NCI-H2081 treated with DMSO at 0.1 percent for 48 hours (cell line): Measurements from ENCODE around the gene SGPL1.
"Not testable (repeated sequence)": the region's sequence is repeated elsewhere in the genome, so short reads cannot be mapped to it uniquely, and the experiment has no call there.

Source experiments
- DNase-seq: peaks from one replicate; lab custom pipeline; 2025; lab: John Stamatoyannopoulos, UW

SGPL1 gene

DNA sequence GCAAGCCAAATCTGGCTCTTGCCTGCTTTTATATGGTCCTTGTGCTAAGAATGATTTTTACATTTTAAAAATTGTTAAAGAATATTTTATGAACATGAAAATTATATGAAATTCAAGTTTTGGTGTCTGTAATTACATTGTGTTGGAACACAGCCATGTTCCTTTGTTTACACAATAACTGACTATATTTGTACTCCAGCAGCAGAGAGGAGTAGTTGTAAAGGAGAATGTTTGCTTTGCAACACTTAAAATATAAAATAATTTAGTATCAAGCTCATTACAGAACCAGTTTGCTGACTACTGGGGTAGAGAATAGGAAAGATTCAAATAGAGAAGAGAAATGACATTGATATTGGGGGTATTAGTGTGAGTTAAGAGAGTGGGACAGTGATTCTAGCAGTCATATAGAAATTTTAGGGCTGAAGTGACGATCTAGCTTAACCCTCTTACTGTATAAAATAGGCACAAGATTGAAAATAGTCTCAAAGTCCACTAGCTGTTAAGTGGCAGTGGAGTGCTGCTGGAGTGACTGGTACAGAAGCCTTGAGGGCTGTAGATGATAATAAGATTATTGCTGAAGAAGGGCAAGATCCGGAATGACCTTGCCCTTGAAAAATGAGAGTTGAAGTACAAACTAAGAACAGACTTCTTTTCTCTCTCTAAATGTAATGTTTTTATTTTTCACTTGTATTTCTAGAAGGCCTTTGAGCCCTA is 28.2 kb downstream of the SGPL1 start:
- DNase-seq, result no peak

DNA sequence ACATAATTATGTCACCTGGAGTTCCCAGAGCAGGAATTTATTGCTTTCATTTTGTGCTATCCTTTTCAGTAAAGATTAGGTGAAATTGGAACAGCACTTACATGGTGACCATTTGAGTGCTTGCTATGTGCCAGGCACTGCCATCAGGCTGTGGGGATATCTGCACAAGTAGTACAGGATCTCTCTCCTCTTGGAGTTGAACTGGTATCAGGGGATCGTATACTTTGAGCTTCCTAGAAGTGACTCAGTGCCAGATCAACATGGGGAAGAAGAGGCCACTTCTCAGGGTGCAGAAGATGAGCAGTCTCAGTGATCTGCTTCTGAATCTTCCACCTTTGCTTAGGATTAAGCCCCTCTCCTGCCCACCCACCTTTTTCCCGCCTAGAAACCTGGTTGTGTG is 29.5 kb downstream of the SGPL1 start:
- no peak for DNase-seq

DNA sequence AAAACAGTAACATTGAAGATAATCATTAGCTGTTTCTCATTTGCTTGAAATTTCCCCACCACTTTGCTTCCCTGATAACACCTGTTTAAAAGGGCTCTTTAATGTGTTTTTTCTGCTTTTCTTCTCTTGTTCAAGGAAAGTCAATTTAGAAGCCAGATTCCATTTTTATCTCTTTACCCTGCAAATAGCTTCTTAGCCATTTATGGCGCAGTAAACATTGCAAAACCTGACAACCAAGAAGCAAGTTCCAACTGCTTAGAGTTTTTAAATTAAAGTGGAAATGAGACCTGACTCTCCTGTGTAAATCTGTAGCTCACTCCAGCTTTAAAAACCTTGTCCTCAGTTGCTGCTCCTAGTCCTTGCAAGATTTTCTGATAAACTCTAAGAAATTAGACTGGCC is 30.1 kb downstream of the SGPL1 start:
- no peak for DNase-seq

DNA sequence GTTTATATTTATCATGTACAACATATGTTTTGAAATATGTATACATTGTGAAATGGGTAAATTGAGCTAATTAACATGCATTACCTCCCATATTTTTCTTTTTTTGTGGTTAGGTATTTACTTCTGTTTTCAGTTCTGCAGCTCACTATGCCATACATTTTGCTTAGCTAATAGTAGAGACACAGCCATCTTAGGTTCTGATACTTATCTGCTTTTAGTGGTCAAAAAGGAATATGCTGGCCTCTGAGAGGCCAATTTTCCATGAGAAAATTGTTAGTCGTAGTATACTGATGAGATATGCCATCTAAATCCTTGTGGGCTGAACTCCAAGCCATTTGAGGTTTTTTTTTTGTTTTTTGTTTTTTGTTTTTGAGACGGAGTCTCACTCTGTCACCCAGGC is 31.0 kb downstream of the SGPL1 start:
- no peak for DNase-seq

DNA sequence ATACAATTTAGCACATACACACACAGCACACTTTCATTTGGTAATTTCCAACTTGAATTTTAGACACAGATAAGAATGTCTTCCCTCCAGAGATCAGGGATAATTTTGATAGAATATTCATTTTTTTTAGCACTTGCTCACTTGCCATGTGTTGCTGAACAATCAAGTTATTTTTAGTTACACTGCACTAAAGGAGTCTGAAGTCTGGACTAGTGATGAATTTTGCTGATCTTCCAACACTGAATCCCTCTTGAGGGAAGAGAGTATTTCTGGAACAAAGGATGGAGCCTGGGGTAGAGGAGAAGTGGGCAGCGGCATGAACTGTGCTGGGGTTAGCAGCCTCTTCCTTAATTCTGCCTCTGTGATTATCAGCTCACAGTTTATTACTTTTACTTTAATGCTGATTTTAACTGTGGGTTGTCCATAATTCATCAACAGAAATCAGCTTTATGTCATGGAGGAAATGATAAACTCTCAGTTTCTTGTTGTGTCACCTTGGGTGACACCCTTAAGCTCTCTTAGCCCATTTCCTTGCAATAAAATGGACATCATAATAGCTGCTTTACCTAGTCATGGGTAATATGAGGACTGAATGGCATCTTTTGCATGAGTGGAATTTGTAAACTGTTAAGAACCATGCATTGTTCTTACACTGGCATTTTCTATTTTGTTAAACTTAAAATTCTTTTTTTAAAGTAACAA is 32.1 kb downstream of the SGPL1 start:
- DNase-seq, result no peak

DNA sequence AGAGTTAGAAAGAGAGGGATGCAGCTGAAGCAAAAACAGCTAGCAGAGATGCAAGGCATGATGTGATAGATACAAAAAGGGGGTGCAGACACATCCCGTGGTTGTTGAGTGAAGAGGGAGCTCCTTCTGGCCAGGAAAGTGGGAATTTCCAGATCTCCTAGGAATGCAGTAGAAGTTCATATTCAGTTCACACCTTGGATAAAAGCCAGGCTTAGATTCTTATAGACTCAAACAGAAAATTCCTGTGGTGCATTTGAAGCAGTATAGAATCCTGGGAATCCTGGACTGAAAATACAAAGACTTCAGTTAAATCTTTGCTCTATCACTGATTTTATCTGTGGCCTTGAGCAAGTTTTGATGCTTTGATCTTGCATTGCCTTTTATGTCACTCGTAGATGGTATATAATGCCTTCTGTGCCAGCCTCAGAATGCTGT is 33.9 kb downstream of the SGPL1 start:
- no peak for DNase-seq

DNA sequence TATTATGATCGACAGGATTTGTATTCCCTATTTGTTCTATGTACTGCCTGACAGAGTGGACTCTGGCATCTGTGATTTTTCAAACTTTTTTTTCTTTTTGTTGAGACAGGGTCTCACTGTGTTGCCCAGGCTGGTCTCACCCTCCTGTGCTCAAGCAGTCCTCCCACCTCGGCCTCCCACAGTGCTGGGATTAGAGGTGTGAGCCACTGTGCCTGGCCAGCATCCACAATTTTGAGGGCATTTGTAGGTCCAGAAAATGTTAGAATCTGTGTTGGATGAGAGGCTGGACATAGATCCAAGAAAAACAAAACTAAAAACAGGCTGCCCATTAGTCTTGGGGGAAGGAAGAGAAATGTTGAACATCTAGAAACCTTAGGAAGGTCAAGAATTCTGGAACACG is 34.3 kb downstream of the SGPL1 start:
- no peak for DNase-seq

DNA sequence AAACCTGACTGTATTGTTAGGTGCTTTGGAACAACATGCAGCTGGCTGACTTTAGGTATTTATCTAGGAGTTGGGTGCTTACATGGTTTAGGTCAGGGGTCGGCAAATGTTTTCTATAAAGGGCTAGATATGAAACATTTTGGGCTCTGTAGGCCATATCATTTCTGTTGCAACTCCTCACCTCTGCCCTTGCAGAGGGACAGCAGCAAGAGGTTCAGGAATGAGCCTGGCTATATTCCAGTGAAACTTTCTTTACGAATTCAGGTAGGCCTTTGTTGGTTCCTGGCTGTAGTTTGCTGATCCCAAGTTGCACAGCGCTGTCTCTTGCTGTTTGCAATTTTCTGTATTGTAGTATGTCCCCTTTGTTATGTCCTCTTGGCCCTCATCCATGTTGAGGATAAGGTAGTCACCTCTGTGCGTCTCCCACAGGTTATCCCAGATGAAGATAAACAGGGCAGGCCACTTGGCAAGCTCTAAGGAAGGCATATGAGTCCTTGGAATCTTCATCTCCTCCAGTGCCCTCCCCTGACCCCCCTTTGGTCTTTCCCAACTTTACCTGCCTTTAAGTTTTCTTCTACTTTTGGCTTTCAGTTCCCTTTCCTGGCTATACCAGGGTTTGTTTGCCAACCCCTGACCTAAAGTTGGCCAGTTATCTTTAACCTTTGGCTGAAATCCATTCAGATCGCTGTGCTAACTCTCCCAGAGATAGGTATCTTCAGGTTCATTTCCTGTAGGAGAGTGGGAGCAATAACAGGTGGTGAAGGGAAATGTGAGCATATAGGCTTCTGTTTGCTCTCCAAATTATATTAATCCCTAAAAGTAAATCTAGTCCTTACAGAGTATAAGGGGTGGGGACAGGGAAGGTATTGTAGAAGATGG is 36.1 kb downstream of the SGPL1 start:
- DNase-seq, result no peak

DNA sequence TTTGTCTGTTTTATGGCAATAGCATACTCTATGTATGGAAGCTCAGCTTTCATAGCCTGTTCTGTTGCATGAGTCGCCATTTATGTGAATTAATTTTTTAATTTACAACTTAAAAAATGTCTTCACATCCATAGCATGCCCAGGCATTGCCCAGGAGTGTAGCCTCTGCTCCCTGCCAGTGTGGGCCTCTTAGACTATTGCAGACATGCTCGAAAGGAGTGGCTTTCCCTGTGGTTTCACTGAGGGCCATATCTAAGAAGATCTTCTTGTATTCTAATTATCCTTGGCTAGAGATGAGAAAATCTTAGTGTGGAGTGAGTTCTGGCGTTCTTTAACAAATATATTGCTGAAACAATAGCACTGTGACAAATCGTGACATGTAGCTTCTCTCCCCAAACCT is 37.3 kb downstream of the SGPL1 start:
- DNase-seq, result no peak

DNA sequence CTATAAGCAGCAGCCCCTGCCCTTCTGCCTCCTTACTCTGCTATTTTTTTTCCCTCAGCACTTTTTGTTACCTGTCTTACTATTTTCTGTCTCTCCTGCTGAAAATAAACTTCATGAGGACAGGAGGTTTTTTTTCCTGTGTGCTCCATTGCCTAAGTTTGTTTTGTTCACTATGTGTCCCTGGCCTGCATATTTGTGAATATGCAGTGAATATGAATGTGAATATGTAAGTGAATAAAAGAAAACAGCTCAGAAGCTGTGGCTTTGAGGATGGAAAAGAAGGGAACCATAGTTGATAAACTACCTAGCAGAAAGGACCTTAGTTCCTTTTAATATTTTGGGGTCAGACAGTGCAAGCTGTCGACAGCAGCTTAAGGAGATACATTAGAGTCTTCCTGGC is 37.7 kb downstream of the SGPL1 start:
- no peak for DNase-seq

DNA sequence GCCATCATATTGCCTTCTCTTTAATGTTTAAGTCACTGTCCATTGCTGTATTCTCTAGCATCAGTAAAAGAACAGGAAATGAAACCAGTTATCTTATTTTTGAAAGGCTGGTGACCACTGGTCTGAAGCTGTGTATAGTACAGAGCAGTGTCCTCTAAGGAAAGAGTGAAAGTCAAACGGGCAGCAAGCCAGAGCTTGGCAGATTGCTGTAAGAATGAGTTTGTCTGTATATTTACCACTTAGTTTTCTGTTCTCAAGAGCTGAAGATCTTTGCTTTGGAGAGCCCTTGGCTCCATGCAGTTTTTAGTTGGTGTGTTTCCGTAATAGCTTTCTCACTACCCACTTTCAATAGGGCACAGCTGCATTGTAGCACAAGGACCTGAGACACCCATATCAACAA is 40.7 kb downstream of the SGPL1 start:
- no peak for DNase-seq

DNA sequence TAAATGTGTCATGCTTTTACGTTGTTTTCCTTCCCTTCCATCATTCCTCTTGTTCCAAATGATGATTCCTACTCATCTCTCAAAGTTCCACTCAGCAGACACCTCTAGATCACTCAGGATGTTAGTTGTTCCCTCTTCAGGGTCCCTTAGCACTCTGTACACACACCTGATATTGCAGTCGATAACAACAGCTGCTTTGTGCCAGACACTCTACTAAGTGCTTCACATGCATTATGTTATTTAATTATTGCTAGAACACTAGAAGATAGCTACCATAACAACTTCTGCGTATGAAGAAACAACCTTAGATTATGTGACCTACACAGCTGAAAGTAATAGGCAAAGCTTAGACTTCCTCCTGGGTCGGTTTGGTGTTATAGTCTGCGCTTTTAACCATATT is 43.0 kb downstream of the SGPL1 start:
- no peak for DNase-seq

DNA sequence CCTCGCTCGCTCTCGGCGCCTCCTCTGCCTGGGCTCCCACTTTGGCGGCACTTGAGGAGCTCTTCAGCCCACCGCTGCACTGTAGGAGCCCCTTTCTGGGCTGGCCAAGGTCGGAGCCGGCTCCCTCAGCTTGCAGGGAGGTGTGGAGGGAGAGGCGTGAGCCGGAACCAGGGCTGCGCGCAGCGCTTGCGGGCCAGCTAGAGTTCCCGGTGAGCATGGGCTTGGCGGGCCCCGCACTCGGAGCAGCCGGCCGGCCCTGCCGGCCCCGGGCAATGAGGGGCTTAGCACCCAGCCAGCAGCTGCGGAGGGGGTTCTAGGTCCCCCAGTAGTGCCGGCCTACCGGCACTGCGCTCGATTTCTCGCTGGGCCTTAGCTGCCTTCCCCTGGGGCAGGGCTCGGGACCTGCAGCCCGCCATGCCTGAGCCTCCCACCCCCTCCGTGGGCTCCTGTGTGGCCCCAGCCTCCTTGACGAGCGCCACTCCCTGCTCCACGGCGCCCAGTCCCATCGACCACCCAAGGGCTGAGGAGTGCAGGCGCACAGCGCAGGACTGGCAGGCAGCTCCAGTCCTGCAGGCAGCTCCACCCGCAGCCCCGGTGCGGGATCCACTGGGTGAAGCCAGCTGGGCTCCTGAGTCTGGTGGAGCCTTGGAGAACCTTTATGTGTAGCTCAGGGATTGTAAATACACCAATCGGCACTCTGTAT is 45.9 kb downstream of the SGPL1 start:
- DNase-seq, result not testable (repeated sequence)

DNA sequence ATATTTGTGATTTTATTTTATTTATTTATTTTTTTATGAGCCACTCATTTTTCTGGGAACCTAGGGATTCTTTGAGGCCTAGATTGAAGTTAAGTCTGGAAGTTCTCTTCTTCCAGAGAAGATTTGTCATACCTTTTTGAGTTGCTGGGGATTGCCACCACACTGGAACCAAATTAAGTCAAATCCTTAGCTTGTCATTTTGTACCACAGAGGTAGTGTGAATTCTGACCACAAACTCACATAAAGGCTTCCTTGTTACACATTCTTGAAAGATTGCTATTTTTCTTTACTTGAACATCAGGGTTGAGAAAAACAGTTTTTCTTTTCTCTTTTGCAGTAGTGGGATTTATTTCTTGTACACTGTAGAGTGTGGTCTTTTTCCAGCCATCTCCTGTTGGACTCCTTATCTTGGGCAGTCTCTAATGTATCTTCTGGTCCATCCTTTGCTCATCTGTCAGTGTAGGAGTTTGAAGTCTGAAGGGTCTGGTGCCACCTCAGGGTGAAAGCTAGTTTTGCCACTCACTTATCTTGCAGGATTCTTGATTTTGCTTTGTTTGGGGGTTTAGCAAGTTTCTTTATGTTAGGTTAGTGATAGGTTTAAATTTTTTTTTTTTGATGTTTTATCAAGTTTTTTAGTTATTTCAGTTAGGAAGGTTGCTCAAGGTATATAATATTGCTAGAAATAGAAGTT is 47.9 kb downstream of the SGPL1 start:
- DNase-seq, result no peak

DNA sequence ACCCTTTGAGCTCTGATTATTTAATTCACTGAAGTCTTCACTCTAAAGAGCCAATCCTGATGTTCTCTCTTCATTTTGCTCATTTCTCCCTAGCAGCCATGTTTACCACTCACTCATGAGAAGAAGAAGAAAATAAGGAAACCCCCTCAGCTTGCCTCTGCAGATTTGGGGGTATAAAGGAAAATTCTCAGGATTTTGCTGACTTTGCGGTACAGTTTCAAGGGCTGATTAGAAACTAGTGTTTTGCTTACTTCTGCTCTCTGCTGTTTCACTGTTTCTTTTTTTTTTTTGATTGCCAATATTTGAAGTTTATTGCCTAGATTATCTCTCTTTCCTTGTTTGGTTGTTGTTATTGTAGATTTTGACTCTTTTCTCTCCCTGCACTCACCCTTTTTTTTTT is 49.2 kb downstream of the SGPL1 start:
- no peak for DNase-seq

DNA sequence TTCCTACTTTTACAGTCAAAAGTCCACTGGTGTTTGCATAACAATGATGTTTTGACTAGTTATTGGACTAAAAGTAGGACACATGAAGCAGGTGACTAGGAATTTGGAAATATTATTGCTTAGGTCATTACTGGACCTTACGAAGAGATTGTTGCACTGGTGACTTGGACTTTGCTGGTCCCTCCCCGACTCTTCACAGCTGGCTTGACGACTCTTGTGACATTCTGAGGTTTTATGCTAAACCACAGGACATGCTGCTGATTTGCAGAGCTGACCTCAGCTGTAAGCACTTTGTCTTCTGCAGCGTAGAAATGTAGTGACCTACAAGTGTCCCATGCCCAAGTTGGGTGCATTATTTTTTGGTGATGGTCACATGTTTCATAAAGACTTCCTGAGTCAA is 50.7 kb downstream of the SGPL1 start:
- no peak for DNase-seq

DNA sequence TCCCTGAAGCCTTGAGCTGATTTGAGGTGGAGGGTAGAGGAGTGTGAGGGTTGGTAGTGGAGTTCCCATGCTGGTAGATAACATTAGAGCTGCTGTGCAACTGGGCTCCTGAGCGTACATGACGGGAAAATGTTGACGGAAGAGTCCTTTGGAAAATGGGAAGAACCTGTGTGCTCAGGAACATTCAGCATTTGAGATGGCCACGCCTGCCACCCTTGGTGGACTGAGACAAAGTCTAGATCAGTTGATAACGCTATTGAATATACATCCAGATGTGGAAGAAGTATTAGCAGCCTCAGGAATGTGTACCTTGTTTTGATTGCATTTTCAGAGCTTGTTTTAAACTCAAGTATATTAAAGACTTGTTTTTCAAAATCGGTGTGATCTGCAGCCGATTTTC is 56.5 kb downstream of the SGPL1 start:
- no peak for DNase-seq

DNA sequence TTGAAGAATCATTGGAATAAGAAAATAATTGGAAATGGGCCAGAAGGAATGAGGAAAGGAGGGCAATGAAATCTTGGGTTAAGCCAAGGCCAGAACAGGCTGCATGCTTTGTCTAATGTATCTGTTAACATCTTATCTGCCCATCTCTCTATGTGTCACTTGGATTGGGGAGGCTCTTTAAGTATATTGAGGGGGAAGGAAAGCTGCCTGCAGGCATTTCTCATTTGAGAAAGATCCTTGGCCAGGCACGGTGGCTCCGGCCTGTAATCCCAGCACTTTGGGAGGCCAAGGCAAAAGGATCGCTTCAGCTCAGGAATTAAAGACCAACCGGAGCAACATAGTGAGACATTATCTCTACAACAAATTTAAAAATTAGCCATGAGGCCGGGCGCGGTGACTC is 58.3 kb downstream of the SGPL1 start:
- no peak for DNase-seq

DNA sequence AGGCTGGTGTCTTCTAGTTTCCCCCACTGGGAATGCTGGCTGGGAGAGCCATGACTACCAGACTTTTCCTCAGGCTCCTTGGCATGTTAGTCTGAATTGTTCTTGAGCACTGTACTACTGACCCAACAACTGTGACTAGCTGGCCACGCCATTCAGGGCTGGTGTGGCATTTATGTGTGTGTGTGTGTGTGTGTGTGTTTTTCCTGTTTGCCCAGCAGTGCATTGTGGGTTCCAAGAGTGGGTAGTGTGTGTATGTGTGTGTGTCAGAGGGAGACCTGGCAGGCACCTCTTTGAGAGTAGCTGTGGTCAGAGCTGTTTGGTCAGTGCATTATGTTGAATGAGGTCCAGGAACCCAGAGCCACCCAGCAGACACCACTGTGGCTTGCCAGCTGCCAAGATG is 63.5 kb downstream of the SGPL1 start:
- no peak for DNase-seq

DNA sequence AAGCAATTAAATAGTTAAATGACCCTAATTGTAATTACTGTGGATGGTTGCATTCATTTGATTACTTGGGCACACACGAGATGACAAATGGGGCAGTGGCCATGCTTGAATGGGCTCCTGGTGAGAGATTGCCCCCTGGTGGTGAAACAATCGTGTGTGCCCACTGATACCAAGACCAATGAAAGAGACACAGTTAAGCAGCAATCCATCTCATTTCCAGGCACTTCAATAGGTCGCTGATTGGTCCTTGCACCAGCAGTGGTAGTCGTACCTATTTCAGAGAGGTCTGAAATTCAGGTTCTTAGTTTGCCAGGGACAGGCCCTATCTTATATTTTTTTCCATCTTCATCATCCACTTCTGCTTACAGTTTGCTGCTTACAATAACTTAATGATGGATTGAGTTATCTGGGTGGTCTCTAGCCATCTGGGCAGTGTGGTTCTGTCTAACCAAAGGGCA is 64.4 kb downstream of the SGPL1 start:
- DNase-seq, result no peak

DNA sequence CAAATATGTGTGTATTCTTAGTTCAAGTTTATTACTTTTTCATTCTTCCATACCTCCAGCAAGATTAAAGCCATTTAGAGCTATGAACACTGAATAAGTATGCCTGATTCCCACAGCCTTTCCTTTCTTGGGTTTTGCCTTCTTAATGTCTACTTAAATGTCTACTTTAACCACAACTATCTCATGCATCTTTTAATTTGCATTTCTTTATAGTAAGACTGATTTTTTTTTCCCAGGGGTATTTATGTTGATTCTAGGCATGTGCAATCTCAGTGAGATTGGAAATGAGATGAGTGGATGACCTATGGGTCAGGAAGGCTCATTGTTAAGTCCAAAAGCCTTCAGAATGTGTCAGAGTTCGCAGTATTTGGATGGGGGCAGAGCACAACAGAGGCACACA is 69.0 kb downstream of the SGPL1 start:
- no peak for DNase-seq

DNA sequence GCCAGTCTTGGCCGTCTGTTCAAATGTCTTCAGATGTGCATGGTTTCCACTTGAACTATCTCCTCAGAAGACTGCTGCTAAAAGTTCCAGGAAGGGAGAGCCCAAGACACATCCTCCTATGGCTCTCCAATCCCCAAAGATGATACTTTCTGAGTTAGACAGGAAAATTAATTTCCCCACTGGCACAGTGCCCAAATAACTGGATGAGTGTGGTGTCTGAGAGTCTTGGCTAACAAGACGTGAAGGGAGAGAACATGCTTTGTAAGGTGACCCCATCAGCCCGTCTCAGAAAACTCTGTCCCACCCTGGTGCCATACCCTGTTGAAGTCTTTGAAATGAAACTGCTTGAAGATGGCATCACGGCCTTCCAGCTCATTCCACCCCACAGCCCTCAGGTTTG is 69.7 kb downstream of the SGPL1 start:
- no peak for DNase-seq
